K562 treated with DMSO at 1 percent for 48 hours (cell line): ENCODE results near the gene GUCY2C. TPM values are rescaled to one million over a fixed set of nuclear protein-coding genes. Genes with fewer than 3 reads are reported as not detected.

ENCODE experiments used
- total RNA-seq: library from RNA; unstranded; fragments of 300-600 nt; gene quantifications from 2 replicates; pipeline ENCODE4 v1.2.3, GENCODE V29; 2022; ENCODE audit warnings: low replicate concordance; ENCODE audit errors: extremely low read depth

Gene GUCY2C
- not detected in 2 replicates for total RNA-seq

GRCh38 chr12:14696265-14696741 is at the start of gene GUCY2C:
GUCY2C (minus strand) TSS chr12:14696599; CDS start chr12:14696448, 151 bp downstream.

GRCh38 chr12:14567351-14568162 is 128.8 kb downstream of the GUCY2C start, which contains the start of gene PLBD1:
PLBD1 (minus strand) TSS chr12:14567883; CDS start chr12:14567696, 187 bp downstream.

Other genes starting within 250 kb of the GUCY2C start
- gene PLBD1, start 128.7 kb downstream of the GUCY2C start, total RNA-seq = not detected in 2 replicates
- not detected in 2 replicates for gene WBP11, start 106.9 kb upstream of the GUCY2C start, total RNA-seq
- not detected in 2 replicates for gene C12orf60, start 107.1 kb upstream of the GUCY2C start, total RNA-seq
- not detected in 2 replicates for gene SMCO3, start 117.6 kb upstream of the GUCY2C start, total RNA-seq
- not detected in 2 replicates for gene ART4, start 146.9 kb upstream of the GUCY2C start, total RNA-seq
- gene MGP, start 189.3 kb upstream of the GUCY2C start, total RNA-seq = not detected in 2 replicates
- not detected in 2 replicates for gene ERP27, start 241.9 kb upstream of the GUCY2C start, total RNA-seq